ENCODE data around the gene HEMGN. TPM values are rescaled to one million over a fixed set of nuclear protein-coding genes. Genes with fewer than 3 reads are reported as not detected.

The HEMGN gene
- total RNA-seq, 1 donor from 2014 or later: not detected

- ATAC-seq (ENCODE audit: poor library complexity) (no peak), DNase-seq (no peak)
- intact Hi-C loops (cut with DNase I): no loop called here
Observed at GRCh38 chr9:97940741-97941140, 2.8 kb upstream of the HEMGN start.

- ATAC-seq (ENCODE audit: poor library complexity) (no peak), DNase-seq (no peak)
- intact Hi-C loops (cut with DNase I): no loop called here
Observed at GRCh38 chr9:97940233-97940632, 2.3 kb upstream of the HEMGN start.

- no peak for ATAC-seq (ENCODE audit: poor library complexity)
- no peak for DNase-seq
- intact Hi-C loops (cut with DNase I): no loop called here
Observed at GRCh38 chr9:97936998-97937397, 974 bp downstream of the HEMGN start.

GRCh38 chr9:97935276-97935675 lies 2.7 kb downstream of the HEMGN start:
- DNase-seq: no peak
- ATAC-seq (ENCODE audit: poor library complexity): no peak
- intact Hi-C loops (cut with DNase I): no loop called here

- intact Hi-C loops (cut with DNase I): no loop called here
- DNase-seq (no peak), ATAC-seq (ENCODE audit: poor library complexity) (no peak)
Observed at GRCh38 chr9:97934321-97935115, 3.5 kb downstream of the HEMGN start.

GRCh38 chr9:97933297-97933998 lies 4.5 kb downstream of the HEMGN start:
- DNase-seq (no peak), ATAC-seq (ENCODE audit: poor library complexity) (no peak)
- intact Hi-C loops (cut with DNase I): no loop called here

- ATAC-seq (ENCODE audit: poor library complexity): no peak
- intact Hi-C loops (cut with DNase I): no loop called here
- no peak for DNase-seq
Observed at GRCh38 chr9:97930972-97931371, 7.0 kb downstream of the HEMGN start.

- intact Hi-C loops (cut with DNase I): no loop called here
- DNase-seq (no peak), ATAC-seq (ENCODE audit: poor library complexity) (no peak)
Observed at GRCh38 chr9:97928986-97929604, 8.9 kb downstream of the HEMGN start.

- intact Hi-C loops (cut with DNase I): no loop called here
- ATAC-seq (ENCODE audit: poor library complexity) (no peak), DNase-seq (no peak)
Observed at GRCh38 chr9:97925497-97926334, 12.3 kb downstream of the HEMGN start.

- ATAC-seq (ENCODE audit: poor library complexity): no peak
- intact Hi-C loops (cut with DNase I): loop anchor here (5.0 kb wide), 1 partner anchor 113 kb away; no protein-coding TSS in a partner anchor
- no peak for DNase-seq
Observed at GRCh38 chr9:97924386-97924785, 13.6 kb downstream of the HEMGN start.

- DNase-seq: peak; percentile 88
Observed at GRCh38 chr9:97923529-97924108, 14.4 kb downstream of the HEMGN start.

GRCh38 chr9:97921959-97922724 lies 15.8 kb downstream of the HEMGN start, which contains the start of gene TRMO:
Gene TRMO, minus strand, starts transcription at chr9:97922500. Its CDS starts 7 bp downstream, at chr9:97922493.
- peak; percentile 98 for ATAC-seq (ENCODE audit: poor library complexity)
- intact Hi-C loops (cut with DNase I): loop anchor here (2.0 to 5.0 kb wide), 3 partner anchors 115 to 341 kb away; partner anchors contain the start of gene TBC1D2
- DNase-seq: peak; percentile 99

More at GRCh38 chr9:97923529-97924108, 14.4 kb downstream of the HEMGN start:
- intact Hi-C loops (cut with DNase I): loop anchor here (2.0 to 5.0 kb wide), 3 partner anchors 114 to 339 kb away; partner anchors contain the start of gene TBC1D2
- peak; percentile 51 for ATAC-seq (ENCODE audit: poor library complexity)

- intact Hi-C loops (cut with DNase I): no loop called here
- DNase-seq (no peak), ATAC-seq (ENCODE audit: poor library complexity) (no peak)
Observed at GRCh38 chr9:97919217-97919813, 18.7 kb downstream of the HEMGN start.

GRCh38 chr9:97918611-97919010 lies 19.4 kb downstream of the HEMGN start:
- ATAC-seq (ENCODE audit: poor library complexity) (no peak), DNase-seq (no peak)
- intact Hi-C loops (cut with DNase I): no loop called here

- ATAC-seq (ENCODE audit: poor library complexity): no peak
- intact Hi-C loops (cut with DNase I): no loop called here
- DNase-seq: no peak
Observed at GRCh38 chr9:97911970-97912369, 26.0 kb downstream of the HEMGN start.

GRCh38 chr9:97911528-97911927 lies 26.4 kb downstream of the HEMGN start:
- ATAC-seq (ENCODE audit: poor library complexity): no peak
- intact Hi-C loops (cut with DNase I): no loop called here

GRCh38 chr9:97910357-97910756 lies 27.6 kb downstream of the HEMGN start:
- DNase-seq: no peak
- no peak for ATAC-seq (ENCODE audit: poor library complexity)

More at GRCh38 chr9:97911528-97911927, 26.4 kb downstream of the HEMGN start:
- DNase-seq: no peak

More at GRCh38 chr9:97910357-97910756, 27.6 kb downstream of the HEMGN start:
- intact Hi-C loops (cut with DNase I): no loop called here

Measured in Right ventricle myocardium superior (tissue), 1 donor.